HEK293 (cell line): ENCODE results near the gene DST.

Experiments
- CTCF ChIA-PET: fragments of 350-600 bp; formaldehyde crosslinking; extraction: SDS; loops from one replicate; lab custom pipeline; 2021; ENCODE audit warnings: antibody characterized with exemption; lab: Yijun Ruan, JAX
- POLR2A ChIA-PET: fragments of 300-600 bp; formaldehyde crosslinking; extraction: SDS; loops from one replicate; lab custom pipeline; 2020; ENCODE audit warnings: antibody characterized with exemption, inconsistent platforms; lab: Yijun Ruan, JAX
- H3K27ac ChIP-seq: fragments of 200-500 bp; sonication (Bioruptor generic); 2 replicates; pipeline ENCODE4 v1.5.1; 2014; ENCODE audit warnings: low read depth, low read length, control low read depth, inconsistent platforms; ENCODE audit errors: extremely low read depth
- H3K36me3 ChIP-seq, 2 experiments: fragments of 200-500 bp in 1 of 2; sonication (Bioruptor generic) in 1 of 2; 1 replicate in 1 of 2; 2 replicates in 1 of 2; pipeline ENCODE4 v1.5.1; 2014 to 2017; ENCODE audit warnings: inconsistent platforms in 2 of 2, low read length in 2 of 2; ENCODE audit not compliant: control insufficient read depth in 2 of 2, insufficient read depth in 1 of 2
- H3K4me1 ChIP-seq: fragments of 200-500 bp; sonication (Bioruptor generic); 2 replicates; pipeline ENCODE4 v1.5.1; 2014; ENCODE audit warnings: mild to moderate bottlenecking, low read length, inconsistent platforms; ENCODE audit not compliant: control insufficient read depth, insufficient read depth
- H3K4me3 ChIP-seq: 2 replicates; pipeline ENCODE4 v1.5.1; 2011; ENCODE audit warnings: low read depth, mild to moderate bottlenecking, control low read depth, low read length, moderate library complexity
- H3K9me3 ChIP-seq: fragments of 200-500 bp; sonication (Bioruptor generic); 2 replicates; pipeline ENCODE4 v1.5.1; 2014; ENCODE audit warnings: low read depth, low read length, inconsistent platforms; ENCODE audit not compliant: control insufficient read depth, insufficient read depth
- SCRT1 ChIP-seq: fragments of 450-650 bp; formaldehyde crosslinking; IDR thresholded peaks from 2 replicates; pipeline ENCODE4 v1.5.1; 2016; ENCODE audit warnings: missing biosample characterization, missing genetic modification characterization, borderline replicate concordance
- ZNF121 ChIP-seq: fragments of 450-650 bp; formaldehyde crosslinking; IDR thresholded peaks from 2 replicates; pipeline ENCODE4 v1.5.1; 2016; ENCODE audit warnings: missing biosample characterization, missing genetic modification characterization
- ZNF473 ChIP-seq: fragments of 450-650 bp; formaldehyde crosslinking; IDR thresholded peaks from 2 replicates; pipeline ENCODE4 v1.5.1; 2017; ENCODE audit warnings: missing biosample characterization, missing genetic modification characterization
- ZNF510 ChIP-seq: fragments of 450-650 bp; formaldehyde crosslinking; IDR thresholded peaks from 2 replicates; pipeline ENCODE4 v1.5.1; 2018; ENCODE audit warnings: mild to moderate bottlenecking, missing genetic modification characterization, missing biosample characterization; ENCODE audit not compliant: insufficient replicate concordance
- ZNF571 ChIP-seq: fragments of 450-650 bp; formaldehyde crosslinking; IDR thresholded peaks from 2 replicates; pipeline ENCODE4 v1.5.0; 2017; ENCODE audit warnings: missing biosample characterization, missing genetic modification characterization
- ZXDB ChIP-seq: fragments of 450-650 bp; formaldehyde crosslinking; IDR thresholded peaks from 2 replicates; pipeline ENCODE4 v1.5.1; 2016; ENCODE audit warnings: missing biosample characterization, missing genetic modification characterization
- TF ChIP-seq, protein P1 (sequence below): fragments of 450-650 bp; formaldehyde crosslinking; IDR thresholded peaks from 2 replicates; pipeline ENCODE4 v1.5.1; 2016; ENCODE audit warnings: missing biosample characterization, missing genetic modification characterization
- TF ChIP-seq, protein P2 (sequence below): fragments of 450-650 bp; formaldehyde crosslinking; IDR thresholded peaks from 2 replicates; pipeline ENCODE4 v1.5.1; 2016; ENCODE audit warnings: missing biosample characterization, missing genetic modification characterization
- TF ChIP-seq, protein P3 (sequence below): fragments of 450-650 bp; formaldehyde crosslinking; IDR thresholded peaks from 2 replicates; pipeline ENCODE4 v1.5.1; 2016; ENCODE audit warnings: missing biosample characterization, missing genetic modification characterization
- TF ChIP-seq, protein P4 (sequence below): fragments of 450-650 bp; formaldehyde crosslinking; IDR thresholded peaks from 2 replicates; pipeline ENCODE4 v1.5.1; 2016; ENCODE audit warnings: missing biosample characterization, missing genetic modification characterization, low read depth
- TF ChIP-seq, protein P5 (sequence below): fragments of 450-650 bp; formaldehyde crosslinking; IDR thresholded peaks from 2 replicates; pipeline ENCODE4 v1.5.1; 2016; ENCODE audit warnings: missing biosample characterization, missing genetic modification characterization
- TF ChIP-seq, protein P6 (sequence below): fragments of 450-650 bp; formaldehyde crosslinking; IDR thresholded peaks from 2 replicates; pipeline ENCODE4 v1.5.1; 2017; ENCODE audit warnings: missing biosample characterization, mild to moderate bottlenecking, missing genetic modification characterization, moderate library complexity
- TF ChIP-seq, protein P7 (sequence below): fragments of 450-650 bp; formaldehyde crosslinking; conservative IDR thresholded peaks from 2 replicates; pipeline ENCODE4 v1.5.1; 2016; ENCODE audit warnings: low read depth, missing biosample characterization, missing genetic modification characterization

DST gene

DNA sequence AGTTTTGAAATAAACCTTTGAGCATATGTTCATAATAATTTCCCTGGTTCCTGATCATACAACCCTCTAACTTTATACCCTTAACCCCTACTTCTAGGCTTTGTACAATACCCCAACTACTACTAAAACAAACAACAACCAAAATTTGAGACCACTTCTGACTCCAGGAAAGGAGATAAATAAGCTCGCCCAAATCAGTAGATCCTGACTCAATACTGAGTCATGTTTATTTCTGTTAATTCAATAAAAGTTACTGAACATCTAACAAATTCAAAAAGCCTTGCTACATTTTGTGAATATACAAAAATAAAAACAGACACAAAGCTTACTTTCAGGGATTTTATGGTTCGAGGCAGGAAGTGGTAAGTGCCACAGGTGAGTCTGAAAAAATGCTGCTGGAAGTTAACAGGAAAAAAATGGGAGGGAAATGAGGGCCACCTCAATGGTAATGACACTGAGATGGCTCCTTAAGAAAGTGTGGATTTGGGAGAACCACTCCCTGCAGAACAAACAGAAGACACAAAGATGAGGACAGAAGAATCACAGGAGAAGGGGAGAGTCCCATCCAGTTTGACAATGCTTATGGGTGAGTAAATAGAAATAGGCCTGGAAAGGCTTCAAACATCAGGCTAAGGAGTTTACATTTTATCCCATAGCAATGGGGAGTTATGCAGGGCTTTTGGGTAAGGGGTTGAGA is 63.4 kb downstream of the DST start:
- peaks cover 0 to 4% of the 10 kb centered on the region in 2 experiments; a peak in 2 of 3 replicates for H3K36me3 ChIP-seq
- CTCF ChIA-PET: interaction anchor here (0.6 to 4.0 kb wide), 4 partner anchors 9 to 120 kb away, joined by 3 to 31 read pairs (median 6); no protein-coding TSS in a partner anchor
- no peak overlapping the region for H3K4me3 ChIP-seq
- 0 out of 2 replicates have a peak, but pooled peaks have one; percentile 10 for TF ChIP-seq SCRT1 (tag by site-specific recombination)
- TF ChIP-seq, protein P1, sequence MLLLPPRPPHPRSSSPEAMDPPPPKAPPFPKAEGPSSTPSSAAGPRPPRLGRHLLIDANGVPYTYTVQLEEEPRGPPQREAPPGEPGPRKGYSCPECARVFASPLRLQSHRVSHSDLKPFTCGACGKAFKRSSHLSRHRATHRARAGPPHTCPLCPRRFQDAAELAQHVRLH (tag by site-specific recombination): no peak
- TF ChIP-seq, protein P2, sequence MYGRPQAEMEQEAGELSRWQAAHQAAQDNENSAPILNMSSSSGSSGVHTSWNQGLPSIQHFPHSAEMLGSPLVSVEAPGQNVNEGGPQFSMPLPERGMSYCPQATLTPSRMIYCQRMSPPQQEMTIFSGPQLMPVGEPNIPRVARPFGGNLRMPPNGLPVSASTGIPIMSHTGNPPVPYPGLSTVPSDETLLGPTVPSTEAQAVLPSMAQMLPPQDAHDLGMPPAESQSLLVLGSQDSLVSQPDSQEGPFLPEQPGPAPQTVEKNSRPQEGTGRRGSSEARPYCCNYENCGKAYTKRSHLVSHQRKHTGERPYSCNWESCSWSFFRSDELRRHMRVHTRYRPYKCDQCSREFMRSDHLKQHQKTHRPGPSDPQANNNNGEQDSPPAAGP (tag by site-specific recombination): no peak
- no peak overlapping the region for H3K27ac ChIP-seq
- no peaks in the 10 kb centered on the region for H3K9me3 ChIP-seq
- POLR2A ChIA-PET: no interaction called here
- no peaks in the 10 kb centered on the region for H3K4me1 ChIP-seq

DNA sequence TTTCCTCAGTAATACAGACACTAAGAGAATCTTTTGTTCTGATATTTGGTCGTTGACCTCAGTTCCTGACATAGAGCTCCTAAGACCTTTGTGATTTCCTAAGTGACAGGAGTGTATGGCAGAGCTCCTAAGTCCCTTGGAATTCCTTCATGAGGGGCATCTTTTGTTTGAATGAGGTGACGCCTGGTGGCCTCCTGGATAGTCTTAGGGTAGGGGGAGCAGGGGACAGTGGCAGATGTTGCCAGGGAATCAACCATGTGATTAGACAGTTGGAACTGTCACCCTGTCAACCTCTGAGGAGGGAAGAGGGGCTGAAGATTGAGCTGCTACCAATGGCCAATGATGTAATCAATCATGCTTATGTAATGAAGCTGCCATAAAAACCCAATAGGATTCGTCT is 67.0 kb downstream of the DST start:
- POLR2A ChIA-PET: interaction anchor here (1.0 kb wide), 1 partner anchor 33 kb away, joined by 3 read pairs; no protein-coding TSS in a partner anchor
- no peak overlapping the region for H3K27ac ChIP-seq
- TF ChIP-seq, protein P3, sequence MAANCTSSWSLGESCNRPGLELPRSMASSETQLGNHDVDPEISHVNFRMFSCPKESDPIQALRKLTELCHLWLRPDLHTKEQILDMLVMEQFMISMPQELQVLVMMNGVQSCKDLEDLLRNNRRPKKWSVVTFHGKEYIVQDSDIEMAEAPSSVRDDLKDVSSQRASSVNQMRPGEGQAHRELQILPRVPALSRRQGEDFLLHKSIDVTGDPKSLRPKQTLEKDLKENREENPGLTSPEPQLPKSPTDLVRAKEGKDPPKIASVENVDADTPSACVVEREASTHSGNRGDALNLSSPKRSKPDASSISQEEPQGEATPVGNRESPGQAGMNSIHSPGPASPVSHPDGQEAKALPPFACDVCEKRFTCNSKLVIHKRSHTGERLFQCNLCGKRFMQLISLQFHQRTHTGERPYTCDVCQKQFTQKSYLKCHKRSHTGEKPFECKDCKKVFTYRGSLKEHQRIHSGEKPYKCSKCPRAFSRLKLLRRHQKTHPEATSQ: no peak
- TF ChIP-seq, protein P4, sequence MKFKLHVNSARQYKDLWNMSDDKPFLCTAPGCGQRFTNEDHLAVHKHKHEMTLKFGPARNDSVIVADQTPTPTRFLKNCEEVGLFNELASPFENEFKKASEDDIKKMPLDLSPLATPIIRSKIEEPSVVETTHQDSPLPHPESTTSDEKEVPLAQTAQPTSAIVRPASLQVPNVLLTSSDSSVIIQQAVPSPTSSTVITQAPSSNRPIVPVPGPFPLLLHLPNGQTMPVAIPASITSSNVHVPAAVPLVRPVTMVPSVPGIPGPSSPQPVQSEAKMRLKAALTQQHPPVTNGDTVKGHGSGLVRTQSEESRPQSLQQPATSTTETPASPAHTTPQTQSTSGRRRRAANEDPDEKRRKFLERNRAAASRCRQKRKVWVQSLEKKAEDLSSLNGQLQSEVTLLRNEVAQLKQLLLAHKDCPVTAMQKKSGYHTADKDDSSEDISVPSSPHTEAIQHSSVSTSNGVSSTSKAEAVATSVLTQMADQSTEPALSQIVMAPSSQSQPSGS (tag by site-specific recombination): peak; percentile 31; the same call in 1 of the 2 replicates
- TF ChIP-seq, all 188 proteins: peak for 1
- Histone ChIP-seq H3K4me1 (peaks cover 3% of the 10 kb centered on the region; the same call in 1 of the 2 replicates), H3K9me3 (no peaks in the 10 kb centered on the region), H3K36me3 (peaks cover 3 to 4% of the 10 kb centered on the region in 2 experiments), H3K4me3 (no peak overlapping the region)
- CTCF ChIA-PET: interaction anchor here (1.2 to 4.1 kb wide), 4 partner anchors 17 to 217 kb away, joined by 4 to 23 read pairs (median 4); no protein-coding TSS in a partner anchor

DNA sequence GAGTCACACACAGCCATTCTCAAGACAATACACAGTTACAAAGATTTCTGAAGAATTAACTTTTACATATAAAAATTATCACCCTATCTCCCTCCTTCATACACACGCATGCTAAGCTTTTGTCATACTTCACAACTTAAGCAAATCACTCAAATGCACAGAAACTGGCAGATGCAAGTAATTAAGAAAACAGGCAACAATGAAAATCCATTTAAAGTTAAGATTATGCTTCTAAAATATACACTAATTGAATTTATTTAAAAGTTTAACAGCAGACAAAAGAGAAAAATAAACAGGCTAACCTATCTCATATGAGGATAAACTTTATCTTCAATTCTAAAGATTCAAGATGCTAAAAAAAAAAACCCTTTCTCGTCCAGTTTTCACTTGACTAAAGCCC is 68.4 kb downstream of the DST start:
- Histone ChIP-seq H3K4me1 (peaks cover 3% of the 10 kb centered on the region; the same call in 1 of the 2 replicates), H3K9me3 (no peaks in the 10 kb centered on the region), H3K4me3 (no peak overlapping the region), H3K36me3 (peaks cover 3 to 4% of the 10 kb centered on the region in 2 experiments; a peak in 2 of 3 replicates), H3K27ac (no peak overlapping the region)
- ChIA-PET POLR2A (no interaction called here), CTCF (interaction anchor here (0.5 to 4.1 kb wide), 3 partner anchors 21 to 180 kb away, joined by 3 to 23 read pairs (median 3); no protein-coding TSS in a partner anchor)
- TF ChIP-seq ZNF121 (no peak), ZNF473 (no peak), ZNF571 (tag by site-specific recombination) (no peak), ZNF510 (no peak), ZXDB (tag by site-specific recombination) (no peak)
- TF ChIP-seq, protein P5, sequence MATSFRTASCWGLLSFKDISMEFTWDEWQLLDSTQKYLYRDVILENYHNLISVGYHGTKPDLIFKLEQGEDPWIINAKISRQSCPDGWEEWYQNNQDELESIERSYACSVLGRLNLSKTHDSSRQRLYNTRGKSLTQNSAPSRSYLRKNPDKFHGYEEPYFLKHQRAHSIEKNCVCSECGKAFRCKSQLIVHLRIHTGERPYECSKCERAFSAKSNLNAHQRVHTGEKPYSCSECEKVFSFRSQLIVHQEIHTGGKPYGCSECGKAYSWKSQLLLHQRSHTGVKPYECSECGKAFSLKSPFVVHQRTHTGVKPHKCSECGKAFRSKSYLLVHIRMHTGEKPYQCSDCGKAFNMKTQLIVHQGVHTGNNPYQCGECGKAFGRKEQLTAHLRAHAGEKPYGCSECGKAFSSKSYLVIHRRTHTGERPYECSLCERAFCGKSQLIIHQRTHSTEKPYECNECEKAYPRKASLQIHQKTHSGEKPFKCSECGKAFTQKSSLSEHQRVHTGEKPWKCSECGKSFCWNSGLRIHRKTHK: no peak
- TF ChIP-seq, protein P6, sequence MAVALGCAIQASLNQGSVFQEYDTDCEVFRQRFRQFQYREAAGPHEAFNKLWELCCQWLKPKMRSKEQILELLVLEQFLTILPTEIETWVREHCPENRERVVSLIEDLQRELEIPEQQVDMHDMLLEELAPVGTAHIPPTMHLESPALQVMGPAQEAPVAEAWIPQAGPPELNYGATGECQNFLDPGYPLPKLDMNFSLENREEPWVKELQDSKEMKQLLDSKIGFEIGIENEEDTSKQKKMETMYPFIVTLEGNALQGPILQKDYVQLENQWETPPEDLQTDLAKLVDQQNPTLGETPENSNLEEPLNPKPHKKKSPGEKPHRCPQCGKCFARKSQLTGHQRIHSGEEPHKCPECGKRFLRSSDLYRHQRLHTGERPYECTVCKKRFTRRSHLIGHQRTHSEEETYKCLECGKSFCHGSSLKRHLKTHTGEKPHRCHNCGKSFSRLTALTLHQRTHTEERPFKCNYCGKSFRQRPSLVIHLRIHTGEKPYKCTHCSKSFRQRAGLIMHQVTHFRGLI (tag by site-specific recombination): no peak
- TF ChIP-seq, protein P7, sequence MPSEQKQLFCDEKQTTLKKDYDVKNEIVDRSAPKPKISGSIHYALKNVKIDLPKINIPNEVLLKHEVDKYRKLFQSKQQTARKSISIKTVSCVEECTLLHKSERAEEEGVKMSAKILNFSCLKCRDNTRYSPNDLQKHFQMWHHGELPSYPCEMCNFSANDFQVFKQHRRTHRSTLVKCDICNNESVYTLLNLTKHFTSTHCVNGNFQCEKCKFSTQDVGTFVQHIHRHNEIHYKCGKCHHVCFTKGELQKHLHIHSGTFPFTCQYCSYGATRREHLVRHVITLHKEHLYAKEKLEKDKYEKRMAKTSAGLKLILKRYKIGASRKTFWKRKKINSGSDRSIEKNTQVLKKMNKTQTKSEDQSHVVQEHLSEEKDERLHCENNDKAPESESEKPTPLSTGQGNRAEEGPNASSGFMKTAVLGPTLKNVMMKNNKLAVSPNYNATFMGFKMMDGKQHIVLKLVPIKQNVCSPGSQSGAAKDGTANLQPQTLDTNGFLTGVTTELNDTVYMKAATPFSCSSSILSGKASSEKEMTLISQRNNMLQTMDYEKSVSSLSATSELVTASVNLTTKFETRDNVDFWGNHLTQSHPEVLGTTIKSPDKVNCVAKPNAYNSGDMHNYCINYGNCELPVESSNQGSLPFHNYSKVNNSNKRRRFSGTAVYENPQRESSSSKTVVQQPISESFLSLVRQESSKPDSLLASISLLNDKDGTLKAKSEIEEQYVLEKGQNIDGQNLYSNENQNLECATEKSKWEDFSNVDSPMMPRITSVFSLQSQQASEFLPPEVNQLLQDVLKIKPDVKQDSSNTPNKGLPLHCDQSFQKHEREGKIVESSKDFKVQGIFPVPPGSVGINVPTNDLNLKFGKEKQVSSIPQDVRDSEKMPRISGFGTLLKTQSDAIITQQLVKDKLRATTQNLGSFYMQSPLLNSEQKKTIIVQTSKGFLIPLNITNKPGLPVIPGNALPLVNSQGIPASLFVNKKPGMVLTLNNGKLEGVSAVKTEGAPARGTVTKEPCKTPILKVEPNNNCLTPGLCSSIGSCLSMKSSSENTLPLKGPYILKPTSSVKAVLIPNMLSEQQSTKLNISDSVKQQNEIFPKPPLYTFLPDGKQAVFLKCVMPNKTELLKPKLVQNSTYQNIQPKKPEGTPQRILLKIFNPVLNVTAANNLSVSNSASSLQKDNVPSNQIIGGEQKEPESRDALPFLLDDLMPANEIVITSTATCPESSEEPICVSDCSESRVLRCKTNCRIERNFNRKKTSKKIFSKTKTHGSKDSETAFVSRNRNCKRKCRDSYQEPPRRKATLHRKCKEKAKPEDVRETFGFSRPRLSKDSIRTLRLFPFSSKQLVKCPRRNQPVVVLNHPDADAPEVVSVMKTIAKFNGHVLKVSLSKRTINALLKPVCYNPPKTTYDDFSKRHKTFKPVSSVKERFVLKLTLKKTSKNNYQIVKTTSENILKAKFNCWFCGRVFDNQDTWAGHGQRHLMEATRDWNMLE (tag by site-specific recombination): no peak
